Brain microvascular endothelial cell (primary cell): Measurements from ENCODE around the gene RBP4.

Experiments used
- DNase-seq: peaks from one replicate; pipeline ENCODE4 v3.0.0-alpha.2; 2020
- H3K27ac ChIP-seq: fragments of 250-450 bp; sonication (Bioruptor Pico); 2 replicates; pipeline ENCODE4 v1.5.1; 2020; ENCODE audit warnings: mild to moderate bottlenecking, moderate library complexity
- H3K27me3 ChIP-seq: fragments of 250-450 bp; sonication (Bioruptor Pico); replicated peaks from 2 replicates; pipeline ENCODE4 v1.5.1; 2020; ENCODE audit warnings: mild to moderate bottlenecking
- H3K36me3 ChIP-seq: fragments of 250-450 bp; sonication (Bioruptor Pico); replicated peaks from 2 replicates; pipeline ENCODE4 v1.5.1; 2020; ENCODE audit warnings: mild to moderate bottlenecking
- H3K4me3 ChIP-seq: 2 replicates; pipeline ENCODE4 v1.5.1; 2011; ENCODE audit warnings: low read depth, mild to moderate bottlenecking, control low read depth, low read length, moderate library complexity
- CTCF ChIP-seq: IDR thresholded peaks from 2 replicates; pipeline ENCODE4 v1.5.1; 2011; ENCODE audit warnings: low read depth, mild to moderate bottlenecking, moderate library complexity, low read length, control low read depth, inconsistent platforms; ENCODE audit errors: missing control alignments
- in situ Hi-C: cut with HindIII; loops from 2 replicates; pipeline ENCODE4 v1.10.0; 2017; ENCODE audit warnings: low sequenced_read_pairs, low pct_ligation_motif_present

Gene RBP4

GRCh38 chr10:93601146-93601773 is at the start of gene RBP4:
Gene RBP4 (minus strand): TSS chr10:93601235. CDS start chr10:93601028, 207 bp downstream.
- Histone ChIP-seq H3K27me3 (peaks cover 22% of the 10 kb centered on the region), H3K27ac (no peak within 1 kb of the TSS), H3K36me3 (no peaks in the 10 kb centered on the region), H3K4me3 (peak within 1 kb of the TSS; percentile 38)
- TF ChIP-seq CTCF, result no peak
- DNase-seq, result no peak
- in situ Hi-C loops, result no loop called here

- in situ Hi-C loops, result no loop called here
- TF ChIP-seq CTCF, result no peak
- no peak overlapping the region for H3K4me3 ChIP-seq
These were observed 38.8 kb upstream of the RBP4 start for GRCh38 chr10:93639791-93640190.

GRCh38 chr10:93630625-93631557 is 29.9 kb upstream of the RBP4 start:
- H3K27ac ChIP-seq, result no peak overlapping the region
- H3K4me3 ChIP-seq, result no peak overlapping the region
- H3K36me3 ChIP-seq, result no peaks in the 10 kb centered on the region
- H3K27me3 ChIP-seq, result no peaks in the 10 kb centered on the region
- DNase-seq, result no peak
- in situ Hi-C loops, result no loop called here
- TF ChIP-seq CTCF, result no peak

More at GRCh38 chr10:93639791-93640190, 38.8 kb upstream of the RBP4 start:
- Histone ChIP-seq H3K27ac (no peak overlapping the region), H3K27me3 (no peaks in the 10 kb centered on the region), H3K36me3 (no peaks in the 10 kb centered on the region)
- no peak for DNase-seq

- TF ChIP-seq CTCF, result no peak
- in situ Hi-C loops, result no loop called here
- Histone ChIP-seq H3K27ac (no peak overlapping the region), H3K4me3 (no peak overlapping the region), H3K27me3 (no peaks in the 10 kb centered on the region), H3K36me3 (no peaks in the 10 kb centered on the region)
- no peak for DNase-seq
These were observed 28.7 kb upstream of the RBP4 start for GRCh38 chr10:93629647-93630305.

- Histone ChIP-seq H3K27ac (no peak overlapping the region), H3K27me3 (no peaks in the 10 kb centered on the region), H3K36me3 (no peaks in the 10 kb centered on the region), H3K4me3 (no peak overlapping the region)
- no peak for DNase-seq
- TF ChIP-seq CTCF, result no peak
- in situ Hi-C loops, result no loop called here
These were observed 27.8 kb upstream of the RBP4 start for GRCh38 chr10:93628858-93629257.
